DMS53 (cell line): ENCODE data around the gene FANCE.
"Not testable (repeated sequence)": the region's sequence is repeated elsewhere in the genome, so short reads cannot be mapped to it uniquely, and the experiment has no call there.

ENCODE experiments used
- DNase-seq: peaks from one replicate; lab custom pipeline; 2025; lab: John Stamatoyannopoulos, UW

The FANCE gene

DNA sequence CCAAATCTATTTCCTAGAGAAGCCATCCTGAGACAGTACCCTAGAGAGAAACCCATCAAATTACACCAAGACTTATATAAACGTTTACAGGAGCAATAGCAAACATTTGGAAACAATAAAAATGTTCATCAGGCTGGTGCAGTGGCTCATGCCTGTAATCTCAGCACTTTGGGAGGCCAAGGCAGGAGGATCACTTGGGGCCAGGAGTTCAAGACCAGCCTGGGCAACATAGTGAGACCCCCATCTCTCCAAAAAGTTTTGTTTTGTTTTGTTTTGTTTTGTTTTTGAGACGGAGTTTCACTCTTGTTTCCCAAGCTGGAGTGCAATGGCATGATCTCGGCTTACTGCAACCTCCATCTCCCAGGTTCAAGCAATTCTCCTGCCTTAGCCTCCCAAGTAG lies 19.4 kb upstream of the FANCE start:
- DNase-seq: not testable (repeated sequence)

DNA sequence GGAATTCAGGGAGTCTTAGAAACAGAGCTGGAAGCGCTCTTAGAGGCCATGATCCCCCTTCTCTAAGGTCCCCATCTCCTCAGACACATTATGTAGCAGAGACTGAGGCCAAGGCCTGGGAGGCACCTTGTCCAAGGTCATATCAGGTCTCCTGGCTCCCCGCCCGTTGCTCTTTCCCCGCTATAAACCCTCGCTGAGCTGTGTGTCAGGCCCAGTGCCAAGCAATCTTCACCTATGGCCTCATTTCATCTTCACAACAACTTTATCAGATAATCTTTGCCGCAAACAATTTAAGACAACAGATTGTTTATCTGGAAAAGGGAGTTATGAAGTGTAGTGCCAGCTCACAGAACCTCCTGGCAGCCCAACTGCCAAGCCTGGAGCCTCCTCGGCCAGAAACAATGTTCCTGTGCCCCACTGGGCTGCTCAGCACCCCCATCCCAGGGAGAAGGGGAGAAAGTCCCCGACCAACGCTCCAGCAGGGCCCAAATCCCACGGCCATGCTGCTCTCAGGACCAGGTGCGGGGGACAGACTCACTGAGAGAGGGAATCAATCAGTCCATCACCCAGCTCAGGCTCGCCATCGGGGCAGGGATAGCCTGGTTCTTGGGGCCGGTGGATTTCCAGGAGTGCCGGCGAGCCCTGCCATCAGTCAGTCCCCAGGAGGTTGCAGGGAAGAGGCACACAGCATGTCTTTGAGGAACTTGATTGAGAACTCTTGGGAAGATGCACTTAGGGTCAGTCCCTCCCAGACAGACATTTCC lies 16.9 kb upstream of the FANCE start:
- DNase-seq: no peak

DNA sequence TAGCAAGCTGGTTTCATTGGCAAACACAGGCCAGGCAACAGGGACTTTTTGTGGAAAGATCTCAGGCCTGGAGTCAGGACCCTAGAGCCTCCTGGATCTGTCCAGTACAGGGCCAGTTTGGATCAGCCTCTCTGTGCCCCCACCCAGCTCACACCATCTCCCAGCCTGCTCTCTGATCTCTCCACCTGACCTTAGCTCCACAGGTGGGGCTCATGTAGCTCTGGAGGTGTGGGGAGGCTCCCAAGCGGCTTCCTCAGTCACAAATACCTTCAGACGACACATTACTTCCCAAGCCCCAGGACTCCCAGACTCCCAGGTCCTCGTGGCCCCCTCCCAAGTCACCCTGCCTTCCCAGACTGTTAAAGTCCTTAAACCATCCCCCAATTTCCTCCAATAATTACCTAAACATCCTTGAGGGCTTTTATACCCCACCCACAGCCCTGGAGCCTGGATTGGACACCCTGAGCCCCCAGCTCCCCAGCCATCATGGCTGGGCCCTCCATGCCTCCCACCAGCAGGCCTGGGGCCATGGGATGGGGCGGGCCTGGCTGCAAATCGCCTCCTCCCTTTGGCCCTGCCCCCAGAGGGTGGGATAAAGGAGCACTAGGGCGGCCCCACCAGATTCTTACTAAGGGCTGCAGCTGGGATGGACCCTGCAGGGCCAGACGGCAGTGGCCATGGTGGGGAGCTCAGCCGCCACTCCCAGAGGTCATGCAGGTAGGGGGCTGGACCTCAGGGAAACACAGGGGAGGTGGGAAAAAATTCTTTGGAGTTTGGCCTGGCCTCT lies 15.9 kb upstream of the FANCE start:
- DNase-seq: no peak

DNA sequence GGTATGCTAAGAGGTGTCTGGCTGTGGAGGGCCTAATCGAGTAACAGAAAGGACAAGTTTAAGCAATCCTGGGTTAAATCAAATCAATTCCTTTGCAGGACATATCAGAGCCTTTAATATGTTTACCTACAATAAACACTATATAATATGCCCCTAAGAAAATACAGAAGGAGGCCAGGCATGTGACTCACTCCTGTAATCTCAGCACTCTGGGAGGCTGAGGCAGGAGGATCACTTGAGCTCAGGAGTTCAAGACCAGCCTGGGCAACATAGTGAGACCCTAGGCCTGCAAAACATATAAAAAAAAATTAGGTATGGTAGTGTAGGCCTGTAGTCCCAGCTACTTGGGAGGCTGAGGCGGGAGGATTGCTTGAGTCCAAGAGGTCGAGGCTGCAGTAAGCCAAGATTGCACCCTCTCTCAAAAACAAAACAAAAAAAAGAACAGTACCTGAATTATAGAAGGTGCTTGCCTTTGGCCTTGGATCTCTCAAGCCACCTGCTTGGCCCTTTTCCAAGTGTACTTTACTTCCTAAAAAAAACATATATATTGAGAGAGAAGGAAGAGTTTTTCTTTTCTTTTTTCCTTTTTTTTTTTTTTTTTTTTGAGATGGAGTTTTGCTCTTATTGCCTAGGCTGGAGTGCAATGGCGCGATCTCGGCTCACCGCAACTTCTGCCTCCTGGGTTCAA lies 13.6 kb upstream of the FANCE start:
- DNase-seq: peak; percentile 26

DNA sequence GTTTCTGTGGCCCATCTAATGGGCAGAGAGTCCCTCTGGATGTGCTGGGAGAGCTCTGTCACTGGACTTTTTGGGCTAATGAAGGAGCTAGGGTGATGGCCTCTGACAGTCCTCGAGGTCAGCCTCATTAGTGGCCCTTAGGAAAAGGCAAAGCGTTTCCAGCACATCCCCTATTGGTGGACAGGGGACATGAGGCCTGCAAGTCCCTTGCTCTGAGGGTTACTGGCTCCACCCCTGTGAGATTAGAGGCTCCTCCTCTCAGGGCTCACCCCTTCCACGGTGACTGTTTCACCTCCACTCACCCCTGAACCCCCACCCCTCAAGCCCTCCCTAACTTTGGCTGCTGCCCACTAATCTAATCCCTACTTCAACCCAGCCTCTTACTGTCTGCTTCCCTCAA lies 12.8 kb upstream of the FANCE start:
- no peak for DNase-seq

DNA sequence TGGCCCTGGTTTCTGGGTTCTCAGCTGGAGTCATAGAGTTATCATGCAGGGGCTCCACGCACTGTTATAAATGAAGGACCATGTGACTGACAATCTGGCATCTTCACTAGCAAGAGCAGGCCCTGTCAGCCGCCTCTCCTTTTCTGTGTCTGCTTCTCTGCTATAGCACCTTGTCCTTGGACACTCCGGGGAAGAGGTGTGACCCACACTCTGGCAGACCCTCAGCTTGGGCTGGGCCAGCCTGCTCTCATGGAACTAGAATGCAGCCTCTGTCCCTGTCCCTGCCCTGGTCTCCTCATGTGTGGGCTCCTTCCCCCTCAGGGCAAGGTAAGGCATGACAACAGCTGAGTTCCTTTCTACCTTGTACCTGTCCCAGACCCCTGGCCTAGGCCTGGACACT lies 10.9 kb upstream of the FANCE start:
- no peak for DNase-seq

DNA sequence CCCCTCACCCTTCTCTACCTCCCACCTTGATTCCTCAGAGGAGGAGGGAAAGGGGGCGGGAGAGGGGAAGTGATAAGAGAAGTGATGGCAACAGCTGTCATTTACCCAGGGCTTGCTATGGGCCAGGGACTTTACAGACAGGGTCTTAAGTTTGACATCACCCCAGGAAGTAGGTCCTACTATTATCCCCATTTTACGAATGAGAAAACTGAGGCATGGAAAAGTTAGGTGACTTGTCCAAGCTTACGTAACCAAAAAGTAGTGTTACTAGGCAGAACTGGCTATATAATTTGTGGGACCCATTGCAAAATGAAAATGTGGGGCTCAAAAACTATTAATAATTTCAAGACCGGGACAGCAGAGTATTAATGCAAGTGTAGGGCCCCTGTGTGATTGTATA lies 10.5 kb upstream of the FANCE start:
- DNase-seq: no peak

DNA sequence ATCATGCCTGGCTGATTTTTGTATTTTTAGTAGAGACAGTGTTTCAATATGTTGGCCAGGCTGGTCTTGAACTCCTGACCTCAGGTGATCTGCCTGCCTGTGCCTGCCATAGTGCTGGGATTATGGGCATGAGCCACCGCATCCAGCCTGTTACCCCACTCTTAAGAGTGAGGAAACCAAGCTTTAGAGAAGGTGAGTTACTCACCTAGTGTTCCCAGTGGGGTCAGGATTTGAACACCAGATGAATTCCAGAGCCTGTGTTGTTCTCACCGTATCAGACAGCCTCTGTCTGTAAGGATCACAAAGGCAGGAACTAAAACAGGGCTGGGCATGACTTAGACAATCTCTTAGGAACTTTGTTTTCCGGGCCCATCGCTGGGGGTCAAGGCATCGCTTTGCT lies 9.4 kb upstream of the FANCE start:
- DNase-seq: no peak

DNA sequence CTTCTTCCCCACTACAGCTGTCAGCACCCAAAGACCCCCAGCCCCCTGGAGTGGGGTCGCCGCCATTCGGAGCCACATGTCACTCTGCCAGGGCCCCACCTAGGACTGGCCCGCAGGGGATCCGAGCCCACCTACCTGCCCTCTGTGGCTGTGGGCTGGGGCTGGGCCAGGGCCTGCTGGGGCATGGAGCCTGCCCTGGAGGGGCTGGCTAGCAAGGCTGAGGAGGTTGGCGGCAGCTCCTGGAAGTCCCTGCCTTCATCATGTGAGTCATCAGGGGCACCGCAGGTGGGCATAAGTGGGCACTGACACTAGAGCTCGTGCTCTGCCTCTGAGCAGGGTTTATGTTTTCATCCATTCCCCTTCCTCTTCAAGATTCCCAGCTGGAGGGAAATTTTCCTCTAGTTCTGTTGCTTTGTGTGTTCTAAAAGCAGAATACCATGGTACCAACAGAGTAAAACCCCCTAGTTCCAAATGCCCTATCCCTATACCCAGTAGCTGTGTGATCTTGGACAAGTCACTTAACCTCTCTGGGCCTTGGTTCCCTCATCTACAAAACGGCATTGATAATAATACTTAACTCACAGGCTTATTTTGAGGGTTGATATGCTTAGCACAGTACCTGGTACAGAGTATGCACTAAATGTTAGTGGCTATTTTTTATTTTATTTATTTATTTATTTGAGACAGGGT lies 8.7 kb upstream of the FANCE start:
- DNase-seq: no peak

DNA sequence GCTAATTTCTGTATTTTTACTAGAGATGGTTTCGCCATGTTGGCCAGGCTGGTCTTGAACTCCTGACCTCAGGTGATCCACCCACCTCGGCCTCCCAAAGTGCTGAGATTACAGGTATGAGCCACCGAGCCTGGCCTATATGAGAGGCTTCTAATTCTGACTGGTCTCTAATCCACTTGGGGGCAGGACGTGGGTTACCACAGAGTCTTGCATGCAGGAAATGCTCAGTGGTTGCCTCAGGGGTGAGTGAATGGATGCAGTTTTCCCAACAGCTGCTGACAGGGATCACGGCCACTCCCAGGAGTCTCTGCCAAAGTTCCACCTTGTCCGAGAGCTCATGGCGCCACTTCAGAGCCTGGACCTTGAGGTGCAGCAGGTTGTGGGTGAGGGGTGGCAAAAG lies 6.4 kb upstream of the FANCE start:
- DNase-seq: no peak

DNA sequence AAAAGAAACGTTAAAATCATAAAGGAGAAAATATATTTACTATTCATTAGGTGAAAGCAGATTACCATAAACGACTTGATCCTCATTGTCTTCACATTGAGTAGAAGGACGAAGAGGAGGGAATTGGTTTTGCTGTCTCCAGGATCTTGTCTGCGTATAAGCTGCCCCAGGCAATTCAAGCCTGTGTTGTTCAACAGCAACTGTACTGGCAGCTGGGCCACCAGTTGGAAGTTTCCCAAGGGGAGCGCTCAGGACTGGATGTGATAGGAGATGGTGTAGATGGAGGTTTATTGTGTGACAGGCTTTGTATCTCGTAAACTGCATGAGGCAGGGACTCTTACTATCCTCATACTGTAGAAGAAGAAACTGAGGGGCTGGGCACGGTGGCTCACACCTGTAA lies 3.9 kb upstream of the FANCE start:
- no peak for DNase-seq

DNA sequence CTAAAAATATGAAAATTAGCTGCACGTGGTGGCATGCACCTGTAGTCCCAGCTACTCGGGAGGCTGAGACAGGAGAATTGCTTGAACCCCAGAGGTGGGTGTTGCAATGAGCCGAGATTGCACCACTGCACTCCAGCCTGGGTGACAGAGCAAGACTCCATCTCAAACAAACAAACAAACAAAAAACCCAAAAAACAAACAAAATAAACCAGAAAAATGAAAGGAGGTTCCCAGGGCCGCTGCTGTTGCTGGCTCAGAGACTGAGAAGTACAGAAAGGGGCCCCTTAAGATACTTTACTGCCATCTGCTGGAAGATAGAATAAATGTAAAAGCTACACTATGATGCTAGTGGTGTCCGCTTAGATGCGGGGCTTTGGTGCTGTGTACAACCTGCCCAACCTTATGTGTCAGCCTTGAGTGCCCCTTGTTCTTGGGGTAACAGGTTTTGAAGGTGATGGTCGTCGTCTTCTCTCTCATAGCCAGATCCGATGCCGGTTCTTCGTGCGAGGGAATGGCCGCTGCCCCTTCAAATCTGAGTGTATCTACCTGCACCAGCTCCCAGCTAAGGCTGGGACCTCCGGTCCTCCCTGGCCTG lies 2.8 kb upstream of the FANCE start:
- DNase-seq: peak; percentile 82

DNA sequence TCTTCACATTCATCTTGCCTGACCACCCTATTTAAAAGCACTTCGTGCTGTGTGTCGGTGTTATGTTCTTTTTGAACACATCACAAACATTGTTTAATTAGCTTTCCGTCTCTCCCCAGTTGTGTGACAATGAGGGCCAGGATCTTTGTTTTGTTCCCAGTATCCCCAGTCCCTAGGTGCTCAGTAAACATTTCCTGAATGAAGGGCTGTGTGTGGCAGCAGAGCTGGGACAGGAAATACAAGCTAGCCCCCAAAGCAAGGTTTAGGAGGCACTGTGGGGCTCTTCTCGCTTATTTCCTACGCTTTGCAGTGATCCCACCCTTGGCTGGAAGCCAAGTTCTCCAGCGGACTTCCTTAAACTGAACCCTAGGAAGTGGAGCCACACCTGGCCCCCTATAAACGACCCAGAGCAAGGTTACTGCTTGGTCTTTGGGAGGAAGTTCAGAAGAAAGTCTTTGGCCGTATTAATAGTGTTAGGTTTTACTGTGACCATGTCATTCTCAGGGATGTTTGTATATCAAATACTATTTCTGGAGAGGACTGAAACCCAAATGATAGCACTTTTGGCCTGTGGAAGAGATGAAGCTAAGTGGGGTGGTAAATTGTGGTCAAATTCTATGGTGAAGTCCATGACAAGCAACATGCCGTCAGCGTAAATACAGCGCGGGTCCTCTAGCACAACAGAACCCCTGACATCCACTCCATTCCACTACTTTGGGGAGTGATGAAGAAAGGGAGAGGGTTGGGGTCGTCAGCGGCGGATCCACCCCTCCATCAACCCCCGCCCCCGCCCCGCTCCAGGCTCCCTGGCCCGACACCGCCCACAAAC lies 570 bp upstream of the FANCE start:
- DNase-seq: no peak

DNA sequence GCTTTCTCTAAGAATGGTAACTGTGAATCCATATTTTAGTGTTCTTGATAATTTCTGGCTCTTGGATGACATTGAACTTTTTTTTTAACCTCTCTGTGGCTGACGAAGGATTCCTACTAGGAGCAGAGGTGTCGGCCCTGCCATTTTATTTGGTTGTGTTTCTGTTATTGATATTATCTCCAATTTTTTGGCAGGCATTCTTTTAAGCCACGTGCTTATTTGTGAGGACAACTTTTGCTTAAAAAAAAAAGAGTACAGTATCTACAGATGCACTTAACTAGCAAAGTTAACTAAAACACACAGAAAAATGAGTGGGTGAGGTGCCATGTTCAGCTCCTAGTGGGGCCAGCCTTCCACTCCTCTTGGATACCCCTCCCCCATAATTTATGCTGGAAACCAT lies 1.1 kb downstream of the FANCE start:
- DNase-seq: no peak

DNA sequence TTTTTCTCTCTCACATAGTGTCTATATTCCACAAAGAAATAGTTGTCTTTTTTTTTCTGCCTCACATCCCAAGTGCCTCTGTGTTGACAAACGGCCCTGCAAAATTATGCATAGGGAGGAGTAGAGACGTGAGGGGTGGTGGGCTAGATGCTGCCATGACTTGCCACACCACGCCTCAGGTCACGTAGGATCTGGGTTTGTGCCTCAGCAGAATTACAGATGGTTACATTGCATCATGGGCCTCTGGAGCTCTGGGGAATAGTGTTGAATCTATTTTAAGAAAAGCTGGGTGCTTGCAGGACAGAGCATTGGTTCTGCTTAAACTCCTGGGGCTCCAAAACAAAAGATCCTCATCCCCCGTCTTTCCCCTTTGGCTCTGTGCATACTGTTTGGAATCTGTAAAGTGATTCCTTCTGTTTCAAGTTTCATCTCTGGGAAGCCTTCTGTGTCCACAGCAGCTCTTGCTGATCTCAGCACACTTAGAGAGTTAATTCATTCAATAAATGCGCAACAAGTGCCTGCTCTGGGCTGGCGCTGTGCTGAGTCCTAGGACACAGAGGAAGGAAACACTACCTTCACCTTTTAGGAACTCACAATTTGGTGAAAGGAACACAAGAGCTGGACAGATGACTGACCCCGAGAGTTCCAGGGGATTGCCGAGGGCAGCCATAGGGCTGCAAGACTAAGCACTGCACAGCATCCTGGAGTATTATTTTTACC lies 2.4 kb downstream of the FANCE start:
- no peak for DNase-seq

DNA sequence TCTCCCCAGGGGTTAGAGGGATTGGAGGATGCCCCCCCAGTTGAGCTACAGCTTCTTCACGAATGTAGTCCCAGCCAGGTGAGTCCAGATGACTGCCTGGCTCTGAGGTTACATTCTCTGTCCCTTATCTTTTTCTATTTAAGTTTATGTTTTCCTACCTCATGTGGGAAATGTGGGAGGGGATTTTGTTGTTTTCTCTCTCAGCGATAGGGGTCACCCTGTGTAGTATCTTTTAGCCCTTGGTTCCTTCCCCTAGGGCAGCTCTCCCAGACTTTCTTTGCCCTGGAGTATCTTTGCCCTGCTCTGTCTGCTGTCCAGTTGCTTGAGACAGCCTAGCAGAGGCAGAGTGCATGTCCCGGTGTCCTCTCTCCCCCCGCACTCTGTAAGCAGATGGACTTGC lies 5.8 kb downstream of the FANCE start:
- no peak for DNase-seq

DNA sequence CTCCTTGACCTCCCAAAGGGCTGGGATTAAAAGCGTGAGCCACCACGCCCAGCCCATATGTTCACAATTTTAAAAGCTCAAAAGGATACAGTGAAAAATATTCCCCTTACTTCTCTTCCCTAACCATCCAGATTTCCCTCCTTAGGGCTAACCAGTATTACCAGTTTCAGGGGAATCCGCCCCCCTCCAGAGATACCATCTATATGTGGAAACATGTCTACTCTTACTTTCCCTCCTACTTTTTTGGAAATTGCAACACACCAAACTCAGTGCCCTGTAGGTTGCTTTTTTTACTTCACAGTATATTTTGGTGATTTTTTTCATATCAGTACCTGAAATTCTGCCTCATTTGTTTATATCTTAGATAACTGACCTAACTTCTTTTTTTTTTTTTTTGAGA lies 9.1 kb downstream of the FANCE start:
- DNase-seq: no peak

DNA sequence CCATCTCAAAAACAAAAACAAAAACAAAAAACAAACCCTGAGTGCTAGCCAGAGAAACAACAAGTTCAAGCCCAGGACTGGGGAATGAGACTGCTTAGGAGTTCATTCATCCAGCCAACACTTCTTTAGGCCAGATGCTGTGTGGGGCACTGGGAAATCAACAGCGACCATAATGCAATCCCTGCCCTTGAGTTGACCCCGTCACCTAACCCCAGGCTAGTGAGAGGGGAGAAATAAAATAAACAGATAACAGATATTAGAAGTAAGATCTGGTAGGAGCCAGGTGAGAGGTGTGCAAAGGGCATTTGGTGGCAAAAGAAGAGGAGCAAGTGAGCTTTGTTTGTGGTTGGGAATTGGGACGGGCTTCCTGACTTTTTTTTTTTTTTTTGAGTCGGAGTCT lies 11.2 kb downstream of the FANCE start:
- no peak for DNase-seq

DNA sequence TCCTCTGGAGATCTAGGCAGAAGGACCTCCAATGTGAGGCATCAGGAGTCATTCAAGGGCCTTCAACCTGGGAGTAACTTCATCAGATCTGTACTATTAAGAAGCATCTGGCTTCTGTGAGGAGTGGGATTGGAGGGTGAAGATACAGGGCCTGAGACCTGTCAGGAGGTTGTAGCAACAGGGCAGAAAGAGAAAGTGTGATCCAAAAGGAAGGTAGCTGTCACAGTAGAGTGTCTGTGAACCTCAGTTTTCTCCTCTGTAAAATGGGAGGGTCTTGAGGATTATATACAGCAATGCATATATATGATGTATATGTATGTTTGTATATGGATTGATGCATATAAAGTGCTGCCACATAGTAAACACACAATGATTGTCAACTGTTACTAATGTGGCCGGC lies 13.5 kb downstream of the FANCE start:
- no peak for DNase-seq

DNA sequence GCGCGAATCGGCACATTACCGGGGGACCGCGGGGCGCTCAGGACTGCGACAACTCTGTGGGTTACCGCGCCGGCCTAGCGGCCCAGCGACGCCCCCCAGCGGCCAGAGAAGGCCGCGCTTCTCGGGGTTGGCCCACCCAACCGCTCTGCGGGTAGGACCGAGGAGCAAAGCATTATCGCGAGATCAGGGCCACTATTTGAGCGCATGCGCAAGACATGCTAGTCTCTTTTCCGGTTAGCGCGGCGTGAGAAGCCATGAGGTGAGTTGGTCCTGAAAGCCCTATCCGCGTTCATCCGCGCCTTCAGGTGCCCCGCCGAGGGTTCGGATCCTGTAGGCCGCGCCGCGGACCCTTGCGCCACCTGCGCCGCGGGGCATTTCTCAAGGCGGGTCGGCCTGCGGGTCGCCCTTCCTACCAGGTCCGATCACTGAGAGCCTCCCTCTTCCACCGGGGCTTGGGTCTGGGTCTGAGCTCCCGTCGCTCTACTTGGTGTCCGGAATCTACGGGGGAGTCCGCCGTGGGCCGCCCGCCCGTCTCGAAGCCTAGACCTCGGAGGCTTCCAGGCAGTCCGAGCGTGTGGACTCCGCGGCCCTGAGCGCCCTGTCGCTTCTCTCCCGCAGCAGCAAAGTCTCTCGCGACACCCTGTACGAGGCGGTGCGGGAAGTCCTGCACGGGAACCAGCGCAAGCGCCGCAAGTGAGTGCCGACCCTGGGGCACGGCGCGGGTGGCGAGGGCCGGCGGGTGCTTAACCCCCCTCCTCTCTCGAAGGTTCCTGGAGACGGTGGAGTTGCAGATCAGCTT lies 16.2 kb downstream of the FANCE start, which contains the start of gene RPL10A:
TSS of gene RPL10A (plus strand) at position 221 of the 799 bp plus-strand sequence. CDS start at position 255, 34 bp downstream.
- peak; percentile 95 for DNase-seq
